ENCODE measurements around the gene DNAAF9. TPM values are rescaled to one million over a fixed set of nuclear protein-coding genes. Genes with fewer than 3 reads are reported as not detected.
"Not testable (repeated sequence)": the region's sequence is repeated elsewhere in the genome, so short reads cannot be mapped to it uniquely, and the experiment has no call there.

The DNAAF9 gene
- total and polyA plus RNA-seq, 2 donors from 2014 or later = 7.3 to 25.2 TPM

DNA sequence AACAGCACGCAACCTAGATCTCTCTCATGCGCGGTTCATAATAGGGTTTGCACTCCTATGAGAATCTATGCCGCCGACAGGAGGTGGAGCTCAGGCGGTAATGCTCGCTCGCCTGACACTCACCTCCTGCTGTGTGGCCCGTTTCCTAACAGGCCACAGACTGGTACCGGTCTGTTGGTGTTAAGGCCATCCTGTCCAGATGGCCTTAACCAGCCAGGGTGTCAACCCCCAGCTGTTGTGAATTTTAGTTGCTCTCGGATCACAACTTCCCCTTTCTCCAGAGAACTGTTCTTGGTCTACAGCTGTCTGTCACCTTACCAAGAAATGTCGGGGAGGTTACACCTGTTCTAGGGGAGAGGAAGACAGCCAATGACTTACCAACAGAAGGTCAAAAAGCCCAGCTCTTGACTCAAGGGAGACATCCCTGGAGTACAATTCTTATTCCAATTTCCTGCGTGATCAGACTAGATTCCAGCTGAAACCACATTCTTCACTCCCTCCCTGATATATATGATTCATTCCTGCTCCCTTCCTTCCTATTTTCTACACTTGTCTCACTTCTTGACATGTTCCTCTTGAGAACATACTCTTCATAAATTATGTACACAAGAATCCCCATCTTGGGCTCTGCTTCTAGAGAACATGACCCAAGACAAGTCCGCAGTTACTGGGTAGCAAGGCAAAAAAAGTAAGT is 23.1 kb upstream of the DNAAF9 start:
- no peak overlapping the region for H3K27ac ChIP-seq (ENCODE audit: low read depth in 2 of 2, low read length in 2 of 2)
- peaks cover 2 to 7% (median 4%) of the 10 kb centered on the region in 3 donors for H3K4me1 ChIP-seq (ENCODE audit: control insufficient read depth in 2 of 3, insufficient read depth in 2 of 3, low read depth in 1 of 3, low read length in 3 of 3)
- no peaks in the 10 kb centered on the region for H3K27me3 ChIP-seq (ENCODE audit: control insufficient read depth, insufficient read depth, low read length)
- no peaks in the 10 kb centered on the region for H3K9me3 ChIP-seq (ENCODE audit: control insufficient read depth in 2 of 3, insufficient read depth in 1 of 3, low read length in 3 of 3)
- TF ChIP-seq CTCF (IDR thresholded peaks at IDR 0.05; ENCODE audit: borderline replicate concordance, extremely low read depth, insufficient read depth) = no peak
- intact Hi-C loops (cut with DNase I) = no loop called here
- H3K4me3 ChIP-seq (ENCODE audit: low read length in 3 of 3) = no peak overlapping the region
- no peak for DNase-seq
- no peak for FAIRE-seq
- H3K36me3 ChIP-seq (ENCODE audit: control insufficient read depth in 2 of 3, insufficient read depth in 3 of 3, low read length in 3 of 3) = no peaks in the 10 kb centered on the region
- H3K9ac ChIP-seq (ENCODE audit: low read length in 3 of 3) = no peak overlapping the region

- intact Hi-C loops (cut with DNase I); H3K9me3 ChIP-seq (ENCODE audit: control insufficient read depth in 2 of 3, insufficient read depth in 1 of 3, low read length in 3 of 3); H3K4me3 ChIP-seq (ENCODE audit: low read length in 3 of 3); H3K4me1 ChIP-seq (ENCODE audit: control insufficient read depth in 2 of 3, insufficient read depth in 2 of 3, low read depth in 1 of 3, low read length in 3 of 3); H3K27me3 ChIP-seq (ENCODE audit: control insufficient read depth, insufficient read depth, low read length); H3K36me3 ChIP-seq (ENCODE audit: control insufficient read depth in 2 of 3, insufficient read depth in 3 of 3, low read length in 3 of 3); H3K9ac ChIP-seq (ENCODE audit: low read length in 3 of 3); FAIRE-seq; H3K27ac ChIP-seq (ENCODE audit: low read depth in 2 of 2, low read length in 2 of 2); DNase-seq: not testable (repeated sequence)
Measured at GRCh38 chr20:3426766-3427165, 19.3 kb upstream of the DNAAF9 start.

DNA sequence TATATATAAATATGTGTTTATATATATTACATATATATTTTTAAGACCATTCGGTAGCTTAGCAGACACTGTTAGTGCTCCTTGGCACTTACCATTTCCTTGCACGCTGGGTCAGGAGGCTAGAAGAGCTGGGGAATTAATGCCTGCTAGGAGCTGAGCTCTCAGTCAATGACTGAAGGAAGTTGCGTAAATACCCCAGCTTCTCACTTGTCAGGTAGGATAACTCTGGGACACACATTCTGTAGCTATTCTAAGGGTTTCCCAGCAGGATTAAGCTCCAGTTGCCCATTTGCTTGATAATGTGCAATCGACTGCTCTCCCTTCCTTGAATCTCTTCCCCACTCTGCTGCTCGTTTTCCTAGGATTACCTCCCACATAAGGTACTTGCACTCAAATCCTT is 15.7 kb upstream of the DNAAF9 start:
- Histone ChIP-seq H3K36me3 (ENCODE audit: control insufficient read depth in 2 of 3, insufficient read depth in 3 of 3, low read length in 3 of 3) (no peaks in the 10 kb centered on the region), H3K9me3 (ENCODE audit: control insufficient read depth in 2 of 3, insufficient read depth in 1 of 3, low read length in 3 of 3) (no peaks in the 10 kb centered on the region), H3K27ac (ENCODE audit: low read depth in 2 of 2, low read length in 2 of 2) (no peak overlapping the region), H3K9ac (ENCODE audit: low read length in 3 of 3) (no peak overlapping the region), H3K4me3 (ENCODE audit: low read length in 3 of 3) (no peak overlapping the region), H3K27me3 (ENCODE audit: control insufficient read depth, insufficient read depth, low read length) (no peaks in the 10 kb centered on the region), H3K4me1 (ENCODE audit: control insufficient read depth in 2 of 3, insufficient read depth in 2 of 3, low read depth in 1 of 3, low read length in 3 of 3) (no peaks in the 10 kb centered on the region)
- intact Hi-C loops (cut with DNase I) = no loop called here
- no peak for FAIRE-seq
- DNase-seq = no peak
- no peak for TF ChIP-seq CTCF (IDR thresholded peaks at IDR 0.05; ENCODE audit: borderline replicate concordance, extremely low read depth, insufficient read depth)

GRCh38 chr20:3421985-3422384 is 14.5 kb upstream of the DNAAF9 start:
- DNase-seq (no peak), FAIRE-seq (no peak)
- Histone ChIP-seq H3K4me3 (ENCODE audit: low read length in 3 of 3) (no peak overlapping the region), H3K36me3 (ENCODE audit: control insufficient read depth in 2 of 3, insufficient read depth in 3 of 3, low read length in 3 of 3) (no peaks in the 10 kb centered on the region), H3K27ac (ENCODE audit: low read depth in 2 of 2, low read length in 2 of 2) (no peak overlapping the region), H3K9me3 (ENCODE audit: control insufficient read depth in 2 of 3, insufficient read depth in 1 of 3, low read length in 3 of 3) (no peaks in the 10 kb centered on the region), H3K9ac (ENCODE audit: low read length in 3 of 3) (no peak overlapping the region), H3K4me1 (ENCODE audit: control insufficient read depth in 2 of 3, insufficient read depth in 2 of 3, low read depth in 1 of 3, low read length in 3 of 3) (no peaks in the 10 kb centered on the region), H3K27me3 (ENCODE audit: control insufficient read depth, insufficient read depth, low read length) (no peaks in the 10 kb centered on the region)
- intact Hi-C loops (cut with DNase I) = no loop called here
- TF ChIP-seq CTCF (IDR thresholded peaks at IDR 0.05; ENCODE audit: borderline replicate concordance, extremely low read depth, insufficient read depth) = no peak
